SK-N-SH treated with all-trans-retinoic acid at 6 μM for 48 hours (cell line): ENCODE results near the gene NPIPA8.
"Not testable (repeated sequence)": the region's sequence is repeated elsewhere in the genome, so short reads cannot be mapped to it uniquely, and the experiment has no call there.

Experiments used
- ARNTL ChIP-seq: fragments of 450-650 bp; formaldehyde crosslinking; IDR thresholded peaks from 2 replicates; pipeline ENCODE4 v1.5.0; 2020; ENCODE audit warnings: low read depth, mild to moderate bottlenecking, moderate library complexity, borderline replicate concordance
- CSDC2 ChIP-seq: fragments of 250-450 bp; sonication (Bioruptor Pico); IDR thresholded peaks from 2 replicates; pipeline ENCODE4 v1.5.0; 2020; ENCODE audit warnings: mild to moderate bottlenecking, moderate library complexity
- ESRRG ChIP-seq: fragments of 250-450 bp; sonication (Bioruptor Pico); IDR thresholded peaks from 2 replicates; pipeline ENCODE4 v1.6.1; 2021; ENCODE audit warnings: mild to moderate bottlenecking
- ISL1 ChIP-seq: fragments of 250-450 bp; sonication (Bioruptor Pico); IDR thresholded peaks from 2 replicates; pipeline ENCODE4 v2.1.2; 2022; ENCODE audit warnings: mild to moderate bottlenecking, moderate library complexity
- RARB ChIP-seq: fragments of 250-450 bp; sonication (Bioruptor Pico); IDR thresholded peaks from 2 replicates; pipeline ENCODE4 v1.8.0; 2021; ENCODE audit warnings: mild to moderate bottlenecking, moderate library complexity
- SNAI2 ChIP-seq: fragments of 250-450 bp; sonication (Bioruptor Pico); IDR thresholded peaks from 2 replicates; pipeline ENCODE4 v1.5.0; 2020; ENCODE audit warnings: mild to moderate bottlenecking, moderate library complexity
- TOX ChIP-seq: fragments of 250-450 bp; sonication (Bioruptor Pico); IDR thresholded peaks from 2 replicates; pipeline ENCODE4 v1.8.0; 2021; ENCODE audit warnings: mild to moderate bottlenecking, moderate library complexity, borderline replicate concordance
- ZC3H10 ChIP-seq: fragments of 250-450 bp; sonication (Bioruptor Pico); IDR thresholded peaks from 2 replicates; pipeline ENCODE4 v1.5.1; 2021; ENCODE audit warnings: mild to moderate bottlenecking, moderate library complexity
- ZFP3 ChIP-seq: fragments of 250-450 bp; sonication (Bioruptor Pico); IDR thresholded peaks from 2 replicates; pipeline ENCODE4 v1.5.0; 2020; ENCODE audit warnings: mild to moderate bottlenecking, moderate library complexity
- ZFP30 ChIP-seq: fragments of 450-650 bp; formaldehyde crosslinking; IDR thresholded peaks from 2 replicates; pipeline ENCODE4 v1.5.0; 2022; ENCODE audit warnings: mild to moderate bottlenecking, moderate library complexity
- ZNF565 ChIP-seq: fragments of 450-650 bp; formaldehyde crosslinking; conservative IDR thresholded peaks from 2 replicates; pipeline ENCODE4 v1.5.0; 2020; ENCODE audit warnings: low read depth, mild to moderate bottlenecking, moderate library complexity
- ZNF70 ChIP-seq: fragments of 450-650 bp; formaldehyde crosslinking; IDR thresholded peaks from 2 replicates; pipeline ENCODE4 v1.5.0; 2020; ENCODE audit warnings: mild to moderate bottlenecking, moderate library complexity
- TF ChIP-seq, protein P1 (sequence below): fragments of 250-450 bp; sonication (Bioruptor Pico); IDR thresholded peaks from 2 replicates; pipeline ENCODE4 v1.5.1; 2020; ENCODE audit warnings: low read depth, mild to moderate bottlenecking, moderate library complexity

DNA sequence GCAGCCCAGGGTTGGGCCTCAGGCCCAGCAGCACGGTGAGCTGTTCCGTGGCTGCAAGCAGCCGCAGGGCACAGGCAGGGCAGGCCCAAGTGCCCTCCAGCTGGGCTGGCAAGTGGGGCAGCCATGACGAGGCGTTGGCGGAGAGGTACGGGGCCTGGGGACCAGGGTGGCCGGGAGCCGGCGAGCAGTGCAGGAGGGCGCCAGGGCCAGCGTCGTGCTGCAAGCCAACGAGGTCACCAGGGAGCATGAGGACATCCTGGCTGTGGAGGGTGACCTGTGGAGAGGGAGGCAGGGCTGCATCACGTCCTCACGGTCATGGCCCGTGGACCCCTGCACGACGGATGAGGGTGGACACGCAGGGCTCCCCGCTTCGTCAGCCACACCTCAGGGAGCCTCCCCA lies 11.2 kb upstream of the NPIPA8 start:
- TF ChIP-seq, protein P1, sequence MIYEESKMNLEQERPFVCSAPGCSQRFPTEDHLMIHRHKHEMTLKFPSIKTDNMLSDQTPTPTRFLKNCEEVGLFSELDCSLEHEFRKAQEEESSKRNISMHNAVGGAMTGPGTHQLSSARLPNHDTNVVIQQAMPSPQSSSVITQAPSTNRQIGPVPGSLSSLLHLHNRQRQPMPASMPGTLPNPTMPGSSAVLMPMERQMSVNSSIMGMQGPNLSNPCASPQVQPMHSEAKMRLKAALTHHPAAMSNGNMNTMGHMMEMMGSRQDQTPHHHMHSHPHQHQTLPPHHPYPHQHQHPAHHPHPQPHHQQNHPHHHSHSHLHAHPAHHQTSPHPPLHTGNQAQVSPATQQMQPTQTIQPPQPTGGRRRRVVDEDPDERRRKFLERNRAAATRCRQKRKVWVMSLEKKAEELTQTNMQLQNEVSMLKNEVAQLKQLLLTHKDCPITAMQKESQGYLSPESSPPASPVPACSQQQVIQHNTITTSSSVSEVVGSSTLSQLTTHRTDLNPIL (CRISPR knock-in tag) = not testable (repeated sequence)
- not testable (repeated sequence) for TF ChIP-seq ZNF70; SNAI2; ZFP3 (CRISPR knock-in tag); ZNF565 (CRISPR knock-in tag); ARNTL (CRISPR knock-in tag); ISL1 (CRISPR knock-in tag); ESRRG (CRISPR knock-in tag); ZFP30; RARB (CRISPR knock-in tag); TOX (CRISPR knock-in tag); ZC3H10 (CRISPR knock-in tag); CSDC2 (CRISPR knock-in tag)
